ENCODE results near the gene FMOD.
"Not testable (repeated sequence)": the region's sequence is repeated elsewhere in the genome, so short reads cannot be mapped to it uniquely, and the experiment has no call there.

The FMOD gene

DNA sequence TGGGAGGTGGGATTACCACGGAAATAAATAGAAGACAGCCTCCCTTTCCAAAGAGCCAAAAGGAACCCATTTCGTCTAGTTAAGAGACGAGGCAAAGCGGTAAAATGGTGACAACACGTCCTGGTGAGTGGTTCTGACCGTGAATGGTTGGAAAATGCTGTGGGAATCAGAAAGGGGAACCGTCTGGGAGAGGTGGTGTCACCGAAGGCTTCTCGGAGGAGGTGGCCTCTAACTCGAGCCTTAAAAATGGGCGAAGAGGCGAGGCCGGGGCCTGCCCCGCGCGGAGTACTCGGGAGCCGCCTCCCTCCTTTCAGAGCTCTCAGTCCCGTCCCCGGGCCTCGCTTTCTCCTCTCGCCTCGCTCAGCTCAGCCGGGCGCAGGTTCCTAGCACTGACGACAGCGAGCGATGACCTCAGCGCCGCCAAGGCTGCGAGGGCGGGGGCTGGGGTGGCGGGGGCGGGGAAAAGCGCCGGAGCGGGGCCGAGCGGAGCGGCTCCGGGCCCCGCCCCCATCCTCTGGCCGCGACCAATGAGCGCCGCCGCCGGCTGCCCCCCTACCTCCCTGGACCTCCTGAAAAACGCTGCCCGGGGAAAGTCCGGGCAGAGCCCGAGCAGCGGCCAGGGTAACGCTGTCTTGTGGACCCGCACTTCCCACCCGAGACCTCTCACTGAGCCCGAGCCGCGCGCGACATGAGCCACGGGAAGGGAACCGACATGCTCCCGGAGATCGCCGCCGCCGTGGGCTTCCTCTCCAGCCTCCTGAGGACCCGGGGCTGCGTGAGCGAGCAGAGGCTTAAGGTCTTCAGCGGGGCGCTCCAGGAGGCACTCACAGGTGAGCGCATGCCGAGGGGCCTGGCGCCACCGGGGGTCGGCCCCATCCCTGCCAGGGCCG lies 45.8 kb downstream of the FMOD start, which contains the start of gene BTG2:
Gene BTG2, plus strand, starts transcription at position 601 of the 890 bp plus-strand sequence. Its CDS starts 88 bp downstream, at position 689.
- peak; percentile 82 for DNase-seq

DNA sequence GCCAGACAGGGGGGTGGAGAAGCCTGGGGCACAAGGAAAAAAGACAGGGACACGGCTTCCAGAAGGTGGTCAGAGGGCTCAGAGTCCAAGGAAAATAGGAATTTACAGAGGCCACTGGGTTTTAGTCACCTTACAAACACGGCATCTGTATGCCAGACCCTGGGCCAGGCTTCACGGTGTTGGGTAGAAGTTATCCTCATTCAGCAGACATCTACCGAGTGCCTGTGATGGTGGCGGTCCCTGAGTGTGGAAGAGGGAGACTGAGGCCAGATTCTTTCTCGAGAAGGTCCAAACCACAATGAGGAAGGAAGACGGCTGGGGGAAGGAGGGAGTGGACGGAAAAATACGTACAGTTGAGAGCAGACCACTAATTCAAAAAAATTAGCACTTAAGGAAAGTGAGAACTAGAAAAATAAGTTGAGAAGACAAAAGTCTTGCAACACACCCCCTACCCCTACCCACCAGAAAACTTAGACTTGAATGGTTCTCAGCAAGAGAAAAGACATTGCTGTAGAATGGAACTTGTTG lies 46.5 kb downstream of the FMOD start:
- DNase-seq: no peak

DNA sequence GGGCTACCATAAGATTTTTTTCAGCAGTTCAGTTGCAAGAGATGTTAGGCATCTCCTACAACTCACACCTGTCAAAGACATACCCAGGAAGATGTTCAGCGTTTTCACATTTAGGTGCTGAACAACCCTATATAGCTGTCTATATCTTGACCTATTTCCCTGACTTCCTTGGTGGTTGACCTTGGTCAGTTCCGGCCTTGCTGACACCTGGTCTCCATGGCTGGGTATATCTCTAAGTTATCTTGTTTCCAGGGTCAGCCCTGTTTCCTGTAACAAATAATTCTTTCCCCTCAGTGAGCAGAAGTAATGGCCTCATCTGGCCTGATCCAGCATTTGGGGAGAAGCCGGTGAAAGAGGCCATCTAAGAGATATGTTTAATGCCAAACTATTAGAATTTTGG lies 48.0 kb downstream of the FMOD start:
- no peak for DNase-seq

DNA sequence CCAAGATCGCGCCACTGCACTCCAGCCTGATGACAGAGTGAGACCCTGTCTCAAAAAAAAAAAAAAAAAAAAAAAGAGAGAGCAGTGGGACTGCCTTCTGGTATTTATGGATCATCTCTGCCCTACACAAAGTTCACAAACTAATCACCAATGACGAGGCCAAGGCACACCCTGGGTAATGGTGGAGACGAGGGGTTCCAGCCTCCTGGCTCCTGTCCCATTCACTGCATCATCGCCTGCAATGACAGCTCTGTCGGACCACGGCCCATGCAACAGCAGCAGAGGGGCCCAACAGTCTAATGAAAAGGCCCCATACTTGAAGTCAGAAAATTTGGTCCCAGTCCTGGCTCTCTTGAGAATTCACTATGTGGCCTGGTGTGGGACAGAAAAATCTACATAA lies 48.5 kb downstream of the FMOD start:
- DNase-seq: no peak

DNA sequence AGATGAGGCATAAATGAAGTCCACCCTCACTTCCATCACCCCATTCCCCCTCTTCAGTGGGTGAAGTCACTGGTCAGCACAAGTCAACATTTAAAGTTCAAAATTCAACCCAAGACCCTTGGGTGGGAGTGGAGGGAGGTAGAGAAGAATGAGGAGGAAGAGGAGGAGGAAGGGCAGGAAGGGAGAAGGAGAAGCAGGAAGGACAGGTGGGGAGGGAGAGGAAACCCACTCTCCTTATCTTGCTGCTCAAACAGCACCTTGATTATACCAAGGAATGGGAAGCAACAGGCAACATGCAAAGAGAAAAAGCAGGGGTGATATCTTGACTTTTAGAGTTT lies 49.6 kb downstream of the FMOD start:
- DNase-seq: no peak

DNA sequence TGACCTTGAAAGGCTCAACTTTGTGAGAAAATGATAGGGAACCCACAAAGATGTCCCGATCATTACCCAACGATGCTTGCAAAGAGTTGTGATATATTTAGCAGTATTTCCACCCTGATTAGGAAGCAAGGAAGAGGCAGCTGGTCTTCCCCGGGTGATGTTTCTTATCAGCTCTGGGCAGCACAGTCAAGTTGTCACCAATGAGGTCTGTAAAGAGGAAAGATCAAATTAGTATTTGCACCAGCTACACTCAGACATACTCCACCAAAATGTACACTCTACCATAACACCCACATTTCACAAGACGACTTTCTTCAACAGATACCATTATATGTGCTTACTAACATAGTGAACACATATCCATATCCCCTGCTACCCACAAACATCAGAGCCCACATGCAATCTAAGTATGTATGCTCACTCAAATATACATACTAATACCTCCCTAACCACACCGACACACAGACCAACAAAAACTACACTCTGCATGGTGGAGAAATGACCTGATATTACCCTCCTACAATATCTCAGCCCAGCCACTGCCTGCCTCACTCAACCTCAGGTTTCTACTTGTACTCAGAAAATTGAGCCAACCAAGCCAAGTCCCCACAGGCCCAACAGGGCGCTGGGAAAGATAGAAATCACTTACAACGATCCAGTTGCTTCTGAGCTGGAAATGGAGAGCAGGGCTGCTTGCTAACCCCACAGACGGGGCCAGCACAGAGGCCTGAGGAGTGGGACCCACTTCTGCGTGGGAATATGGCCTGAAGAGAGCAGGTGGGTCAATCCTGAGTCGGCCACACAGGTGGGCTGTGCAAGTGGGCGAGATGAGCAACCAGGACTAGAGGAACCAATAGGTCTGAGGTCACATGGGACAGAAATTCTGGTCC lies 50.2 kb downstream of the FMOD start:
- no peak for DNase-seq

DNA sequence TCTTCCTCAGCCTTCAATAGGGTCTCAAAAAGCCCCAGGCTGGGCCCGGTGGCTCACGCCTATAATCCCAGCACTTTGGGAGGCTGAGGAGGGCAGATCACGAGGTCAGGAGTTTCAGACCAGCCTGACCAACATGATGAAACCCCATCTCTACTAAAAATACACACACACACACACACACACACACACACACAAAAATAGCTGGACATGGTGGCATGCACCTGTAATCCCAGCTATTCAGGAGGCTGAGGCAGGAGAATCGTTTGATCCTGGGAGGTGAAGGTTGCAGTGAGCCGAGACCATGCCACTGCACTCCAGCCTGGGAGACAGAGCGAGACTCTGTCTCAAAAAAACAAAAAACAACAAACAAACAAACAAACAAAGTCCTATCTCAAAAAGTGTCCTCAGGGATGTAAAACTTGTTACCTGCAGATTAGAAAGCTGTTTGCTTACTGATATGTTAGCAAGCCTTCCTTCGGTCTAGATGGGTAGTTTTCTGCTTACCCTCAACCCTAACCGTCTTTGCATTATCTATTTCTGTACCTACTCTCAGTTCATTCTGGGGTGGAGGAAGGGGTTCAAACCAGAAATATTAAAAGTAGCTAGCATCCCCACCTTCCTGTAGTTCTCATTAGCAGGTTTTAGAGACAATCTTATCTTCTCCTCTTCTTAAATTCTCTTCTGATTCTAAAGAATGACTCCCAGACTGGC lies 51.0 kb downstream of the FMOD start:
- not testable (repeated sequence) for DNase-seq

DNA sequence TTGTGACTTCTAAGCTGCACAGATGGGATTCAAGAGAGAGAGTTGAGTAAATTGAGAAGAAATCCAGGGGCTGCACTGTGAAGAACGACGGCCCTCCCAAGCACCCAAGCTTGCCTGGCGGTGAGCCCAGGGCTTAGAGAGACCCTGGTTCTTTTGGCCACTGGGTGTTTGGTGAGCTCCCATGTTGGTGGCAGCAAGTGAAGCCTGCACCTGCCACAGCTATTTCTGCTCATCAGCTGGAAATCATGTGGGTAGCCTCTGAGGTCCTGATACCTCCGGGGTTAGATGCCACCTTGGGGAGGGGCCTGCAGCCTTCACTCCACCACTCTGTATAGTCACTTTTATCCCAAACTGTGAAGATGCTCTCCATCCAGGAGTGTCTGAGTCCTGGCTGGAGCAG lies 51.8 kb downstream of the FMOD start:
- DNase-seq: no peak

DNA sequence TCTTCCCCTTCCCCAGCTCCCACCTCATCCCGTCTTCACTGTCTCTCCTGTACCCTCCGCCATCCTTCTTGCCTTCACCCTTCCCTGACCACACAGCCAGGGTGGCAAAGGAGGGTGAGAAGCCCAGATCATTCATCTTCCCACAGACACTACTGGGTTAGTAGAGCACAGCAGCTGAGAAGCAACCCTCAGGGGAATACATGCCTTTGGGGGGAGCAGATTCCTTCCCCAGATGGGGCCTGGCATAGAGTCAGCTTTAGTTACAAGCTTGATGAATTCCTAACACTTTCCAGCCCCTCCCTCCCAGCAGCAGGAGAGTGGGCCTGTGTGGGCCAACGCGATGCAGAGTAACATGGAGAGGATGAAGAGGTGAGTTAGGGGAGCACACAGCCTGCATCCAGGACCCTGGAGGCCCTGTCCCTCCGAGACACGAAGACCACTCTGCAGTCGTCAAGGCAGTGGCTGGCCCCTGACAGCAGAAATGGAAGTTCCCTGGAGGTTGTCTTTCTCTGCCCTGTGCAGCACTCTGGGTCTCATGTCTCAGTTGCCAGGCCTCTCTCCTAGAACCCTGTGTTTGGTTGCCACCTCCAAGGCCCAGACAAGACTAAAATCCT lies 54.4 kb downstream of the FMOD start:
- no peak for DNase-seq

DNA sequence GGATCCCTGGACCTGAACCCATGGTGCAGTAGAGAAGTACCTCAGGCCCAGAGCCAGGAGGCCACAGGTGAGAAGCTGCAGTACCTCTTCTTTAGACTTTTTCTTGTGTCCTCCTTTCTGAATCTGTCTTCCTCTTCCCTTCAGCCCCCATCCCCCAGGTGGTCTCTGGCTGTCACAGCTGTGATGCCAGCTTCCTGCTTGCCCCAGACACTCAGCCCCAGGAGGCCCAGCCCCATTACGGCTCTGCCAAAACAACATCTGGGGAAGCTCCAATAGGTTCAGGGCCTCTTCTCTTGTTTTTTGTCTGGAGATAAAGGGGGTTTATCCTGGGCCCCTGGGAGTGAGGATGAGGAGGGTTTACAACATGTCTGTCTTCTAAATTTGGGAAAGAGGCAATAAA lies 55.1 kb downstream of the FMOD start:
- no peak for DNase-seq

DNA sequence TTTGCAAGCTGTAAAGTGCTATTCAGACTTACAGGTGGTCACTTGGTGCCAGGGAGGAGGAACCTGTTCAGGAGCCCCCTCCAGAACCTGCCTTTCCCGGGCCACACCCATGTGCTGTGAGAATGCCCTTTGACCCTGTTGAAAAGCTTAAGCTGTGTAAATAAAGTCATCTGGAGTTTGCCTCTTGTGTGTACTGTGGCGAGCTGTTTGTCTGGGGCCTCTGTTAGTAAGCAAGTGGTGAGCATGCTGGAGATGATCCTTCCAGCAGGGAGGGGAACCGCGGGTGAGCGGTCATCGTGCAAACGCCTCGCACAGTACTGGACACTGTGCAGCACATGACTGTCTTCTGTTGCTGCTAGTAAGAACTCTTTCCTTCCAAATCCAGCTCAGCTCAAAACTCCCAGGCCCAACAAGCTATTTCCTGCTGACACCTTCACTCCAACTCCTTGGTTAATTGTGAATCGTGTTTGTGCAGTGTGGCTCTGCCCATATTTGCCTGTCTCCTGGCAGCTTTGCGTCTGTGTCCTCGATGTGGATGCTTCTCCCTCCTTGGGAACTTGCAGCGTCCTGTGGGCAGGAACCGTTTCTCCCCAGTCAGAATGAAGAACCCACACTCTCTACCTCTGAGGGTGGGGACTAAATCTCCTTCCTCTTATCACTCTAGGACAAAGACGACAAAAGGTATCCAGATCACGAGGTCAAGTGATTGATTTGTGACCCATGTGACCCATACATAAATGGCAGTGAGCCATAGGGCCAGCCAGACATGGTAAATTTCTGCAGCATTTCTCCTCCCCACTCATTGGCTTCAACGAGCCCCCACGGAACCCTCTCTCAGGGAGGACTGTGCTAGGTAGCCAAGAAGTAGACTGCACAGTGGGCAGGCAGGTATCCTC lies 59.5 kb downstream of the FMOD start:
- DNase-seq: no peak
